Liver (tissue), 9 donors: ENCODE measurements around the gene ADGRV1. TPM values are rescaled to one million over a fixed set of nuclear protein-coding genes. Genes with fewer than 3 reads are reported as not detected.

Experiments
- DNase-seq: peaks from one replicate; pipeline ENCODE4 v3.0.0-alpha.2; 2017; ENCODE audit warnings: low spot score
- H3K27ac ChIP-seq, 2 donors: one replicate each; pipeline ENCODE4 v1.7.0; 2013; ENCODE audit warnings: inconsistent platforms in 2 of 2, low read length in 2 of 2, control low read depth in 1 of 2, low read depth in 1 of 2, mild to moderate bottlenecking in 1 of 2
- H3K27me3 ChIP-seq, 4 donors: one replicate each; pipeline versions ENCODE4 v1.6.1 to v1.7.0; 2013; ENCODE audit warnings: low read length in 3 of 4, inconsistent platforms in 1 of 4, mild to moderate bottlenecking in 1 of 4, moderate library complexity in 1 of 4; ENCODE audit not compliant: control insufficient read depth in 4 of 4, insufficient read depth in 4 of 4
- H3K36me3 ChIP-seq, 4 donors: one replicate each; pipeline versions ENCODE4 v1.6.1 to v1.7.0; 2013; ENCODE audit warnings: low read length in 3 of 4, mild to moderate bottlenecking in 3 of 4, low read depth in 1 of 4, moderate library complexity in 1 of 4; ENCODE audit not compliant: control insufficient read depth in 4 of 4, insufficient read depth in 3 of 4
- H3K4me1 ChIP-seq, 4 donors: one replicate each; pipeline versions ENCODE4 v1.6.1 to v1.7.0; 2013; ENCODE audit warnings: low read length in 3 of 4, mild to moderate bottlenecking in 3 of 4, moderate library complexity in 1 of 4; ENCODE audit not compliant: control insufficient read depth in 4 of 4, insufficient read depth in 4 of 4
- H3K4me3 ChIP-seq, 3 donors: one replicate each; pipeline versions ENCODE4 v1.6.1 to v1.7.0; 2013; ENCODE audit warnings: low read length in 3 of 3, control low read depth in 1 of 3, low read depth in 1 of 3, mild to moderate bottlenecking in 1 of 3
- H3K9ac ChIP-seq, 2 donors: one replicate each; pipeline ENCODE4 v1.7.0; 2013; ENCODE audit warnings: low read length in 2 of 2, mild to moderate bottlenecking in 2 of 2, moderate library complexity in 2 of 2, control low read depth in 1 of 2, low read depth in 1 of 2
- H3K9me3 ChIP-seq, 4 donors: one replicate each; pipeline versions ENCODE4 v1.6.1 to v1.7.0; 2013; ENCODE audit warnings: low read length in 3 of 4; ENCODE audit not compliant: control insufficient read depth in 4 of 4
- EGR1 ChIP-seq, 2 donors: IDR thresholded peaks; 2 replicates each; pipeline ENCODE4 v1.6.1; 2016 to 2018; ENCODE audit warnings: antibody characterized with exemption in 2 of 2, low read depth in 2 of 2
- FOXA1 ChIP-seq: IDR thresholded peaks from 2 replicates; pipeline ENCODE4 v1.6.1; 2016; ENCODE audit warnings: antibody characterized with exemption
- FOXA2 ChIP-seq: IDR thresholded peaks from 2 replicates; pipeline ENCODE4 v1.6.1; 2016; ENCODE audit warnings: antibody characterized with exemption
- GABPA ChIP-seq, 2 donors: IDR thresholded peaks in 1 of 2; conservative IDR thresholded peaks in 1 of 2; 2 replicates each; pipeline ENCODE4 v1.6.1; 2016; ENCODE audit warnings: antibody characterized with exemption in 2 of 2, mild to moderate bottlenecking in 1 of 2, moderate library complexity in 1 of 2
- HNF4A ChIP-seq, 2 donors: conservative IDR thresholded peaks; 2 replicates each; pipeline ENCODE4 v1.6.1; 2016; ENCODE audit warnings: antibody characterized with exemption in 2 of 2, mild to moderate bottlenecking in 2 of 2
- HNF4G ChIP-seq: IDR thresholded peaks from 2 replicates; pipeline ENCODE4 v1.6.1; 2016; ENCODE audit warnings: antibody characterized with exemption
- JUND ChIP-seq, 2 donors: IDR thresholded peaks; 2 replicates each; pipeline ENCODE4 v1.6.1; 2016; ENCODE audit warnings: antibody characterized with exemption in 2 of 2
- NR2F2 ChIP-seq: IDR thresholded peaks from 2 replicates; pipeline ENCODE4 v1.6.1; 2016; ENCODE audit warnings: antibody characterized with exemption
- RAD21 ChIP-seq, 2 donors: IDR thresholded peaks; 2 replicates each; pipeline ENCODE4 v1.6.1; 2016; ENCODE audit warnings: antibody characterized with exemption in 2 of 2, mild to moderate bottlenecking in 2 of 2
- RXRA ChIP-seq, 2 donors: IDR thresholded peaks; 2 replicates each; pipeline ENCODE4 v1.6.1; 2017 to 2018; ENCODE audit warnings: antibody characterized with exemption in 2 of 2, mild to moderate bottlenecking in 1 of 2
- TAF1 ChIP-seq: conservative IDR thresholded peaks from 2 replicates; pipeline ENCODE4 v1.6.1; 2016; ENCODE audit warnings: antibody characterized with exemption, mild to moderate bottlenecking
- YY1 ChIP-seq: IDR thresholded peaks from 2 replicates; pipeline ENCODE4 v1.6.1; 2016; ENCODE audit warnings: antibody characterized with exemption, mild to moderate bottlenecking
- WGBS: extraction: QIAGEN DNeasy Blood & Tissue Kit; methylation state at CpG from one replicate; pipeline ENCODE4 v1.1.7; 2013; 5-methylcytosine and 5-hydroxymethylcytosine counted together
- polyA plus RNA-seq, 2 donors: library from polyadenylated mRNA; stranded (reverse) in 1 of 2; unstranded in 1 of 2; fragments of 200-250 nt in 1 of 2; fragments of >200 nt in 1 of 2; fragmentation: Nextera tagmentation in 1 of 2; extraction: Ambion mirVana in 1 of 2; gene quantifications; one replicate each; pipeline versions ENCODE4 v1.2.1 to v1.2.3, GENCODE V29; 2013 to 2015
- total RNA-seq, 2 donors: library from RNA; depleted of rRNA; stranded (reverse); fragments of >200 nt; gene quantifications; one replicate each; pipeline ENCODE4 v1.2.3, GENCODE V29; 2014
- TF ChIP-seq, protein P1 (sequence below): IDR thresholded peaks from 2 replicates; pipeline ENCODE4 v1.6.1; 2016; ENCODE audit warnings: antibody characterized with exemption
- TF ChIP-seq, protein P2 (sequence below): IDR thresholded peaks from 2 replicates; pipeline ENCODE4 v1.6.1; 2016; ENCODE audit warnings: antibody characterized with exemption
- TF ChIP-seq, protein P3 (sequence below): IDR thresholded peaks from 2 replicates; pipeline ENCODE4 v1.6.1; 2016; ENCODE audit warnings: antibody characterized with exemption, mild to moderate bottlenecking
- TF ChIP-seq, protein P4 (sequence below): fragments of 150-350 bp; IDR thresholded peaks from 2 replicates; pipeline ENCODE4 v1.5.1; 2017; ENCODE audit warnings: improper control_type of control experiment, low read depth, low read length; ENCODE audit not compliant: missing input control
- donor health status: healthy.
- donor health status: healthy.
- donor health status: healthy.
- donor health status: healthy.
- donor health status: healthy.

The ADGRV1 gene
- total and polyA plus RNA-seq, 4 donors: 5.1 to 15.5 (median 9.6) TPM

DNA sequence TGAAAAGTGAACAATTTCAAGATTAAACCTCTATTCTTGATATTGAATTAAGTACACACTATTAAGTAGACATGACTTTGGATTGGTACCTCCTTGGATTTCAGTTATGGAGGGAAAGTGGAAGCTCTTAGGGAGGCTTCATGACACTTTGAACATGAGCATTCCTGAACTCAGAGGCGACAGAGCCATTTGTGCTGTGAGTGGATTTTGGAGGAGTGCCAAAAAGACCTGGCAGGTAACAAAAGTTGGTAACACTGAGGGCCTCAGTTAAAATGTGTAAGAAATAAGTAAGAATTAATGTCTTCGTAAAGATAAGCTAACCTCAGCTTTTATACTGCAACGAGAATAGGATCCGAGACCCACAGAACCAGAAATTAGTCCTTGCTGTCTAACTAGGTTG is 467.9 kb downstream of the ADGRV1 start:
- H3K27ac ChIP-seq: peak overlapping the region; percentile 10 to 29
- H3K36me3 ChIP-seq: no peaks in the 10 kb centered on the region
- no peaks in the 10 kb centered on the region for H3K9me3 ChIP-seq

DNA sequence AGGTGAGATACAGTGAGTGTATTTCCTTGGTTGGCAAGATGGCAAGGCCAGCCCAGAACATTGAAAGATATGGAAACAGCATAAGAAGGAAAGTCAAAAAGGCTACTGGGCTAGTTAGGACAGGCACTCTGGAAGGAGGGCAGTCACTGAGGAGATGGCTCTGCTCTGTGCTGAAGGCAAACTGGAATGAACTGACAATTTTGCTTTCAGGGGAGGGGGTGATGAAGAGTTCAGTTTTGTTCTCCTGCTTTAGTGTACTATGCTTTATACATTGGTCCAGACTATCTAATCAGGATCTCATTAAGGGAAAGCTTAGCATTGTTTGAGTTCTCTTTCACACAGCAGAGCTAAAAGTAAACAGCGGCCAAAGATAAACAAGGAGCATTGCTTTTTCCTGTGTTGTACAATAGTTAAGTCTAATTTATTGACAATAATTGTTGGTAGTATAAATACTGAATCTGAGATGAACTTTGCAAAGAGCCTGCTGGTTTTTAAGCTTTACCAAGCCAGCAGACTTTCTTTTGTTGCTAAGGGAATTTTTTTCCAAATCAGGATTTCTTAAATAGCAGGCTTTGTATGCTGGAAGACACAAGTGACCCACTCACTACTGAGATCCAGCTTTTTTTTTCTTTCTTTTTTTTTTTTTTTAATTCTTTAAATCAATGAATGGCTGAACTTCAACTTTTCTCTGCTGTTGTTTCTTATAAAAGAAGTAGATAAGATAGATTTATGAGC is 469.0 kb downstream of the ADGRV1 start:
- H3K4me3 ChIP-seq: no peak overlapping the region
- H3K9ac ChIP-seq: no peak overlapping the region
- H3K27me3 ChIP-seq: no peaks in the 10 kb centered on the region
- no peaks in the 10 kb centered on the region for H3K36me3 ChIP-seq
- H3K27ac ChIP-seq: peak overlapping the region; percentile 70 to 76
- no peaks in the 10 kb centered on the region for H3K9me3 ChIP-seq
- H3K4me1 ChIP-seq: peaks cover 6 to 35% (median 20%) of the 10 kb centered on the region in 4 donors
- DNase-seq: no peak
- 23% methylated on average over 1 of the region's 1 CpG for WGBS
- TF ChIP-seq, protein P1, sequence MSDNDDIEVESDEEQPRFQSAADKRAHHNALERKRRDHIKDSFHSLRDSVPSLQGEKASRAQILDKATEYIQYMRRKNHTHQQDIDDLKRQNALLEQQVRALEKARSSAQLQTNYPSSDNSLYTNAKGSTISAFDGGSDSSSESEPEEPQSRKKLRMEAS: no peak
- TF ChIP-seq, protein P2, sequence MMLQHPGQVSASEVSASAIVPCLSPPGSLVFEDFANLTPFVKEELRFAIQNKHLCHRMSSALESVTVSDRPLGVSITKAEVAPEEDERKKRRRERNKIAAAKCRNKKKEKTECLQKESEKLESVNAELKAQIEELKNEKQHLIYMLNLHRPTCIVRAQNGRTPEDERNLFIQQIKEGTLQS: no peak
- TF ChIP-seq JUND (IDR thresholded peaks at IDR 0.05): no peak
- TF ChIP-seq, protein P3, sequence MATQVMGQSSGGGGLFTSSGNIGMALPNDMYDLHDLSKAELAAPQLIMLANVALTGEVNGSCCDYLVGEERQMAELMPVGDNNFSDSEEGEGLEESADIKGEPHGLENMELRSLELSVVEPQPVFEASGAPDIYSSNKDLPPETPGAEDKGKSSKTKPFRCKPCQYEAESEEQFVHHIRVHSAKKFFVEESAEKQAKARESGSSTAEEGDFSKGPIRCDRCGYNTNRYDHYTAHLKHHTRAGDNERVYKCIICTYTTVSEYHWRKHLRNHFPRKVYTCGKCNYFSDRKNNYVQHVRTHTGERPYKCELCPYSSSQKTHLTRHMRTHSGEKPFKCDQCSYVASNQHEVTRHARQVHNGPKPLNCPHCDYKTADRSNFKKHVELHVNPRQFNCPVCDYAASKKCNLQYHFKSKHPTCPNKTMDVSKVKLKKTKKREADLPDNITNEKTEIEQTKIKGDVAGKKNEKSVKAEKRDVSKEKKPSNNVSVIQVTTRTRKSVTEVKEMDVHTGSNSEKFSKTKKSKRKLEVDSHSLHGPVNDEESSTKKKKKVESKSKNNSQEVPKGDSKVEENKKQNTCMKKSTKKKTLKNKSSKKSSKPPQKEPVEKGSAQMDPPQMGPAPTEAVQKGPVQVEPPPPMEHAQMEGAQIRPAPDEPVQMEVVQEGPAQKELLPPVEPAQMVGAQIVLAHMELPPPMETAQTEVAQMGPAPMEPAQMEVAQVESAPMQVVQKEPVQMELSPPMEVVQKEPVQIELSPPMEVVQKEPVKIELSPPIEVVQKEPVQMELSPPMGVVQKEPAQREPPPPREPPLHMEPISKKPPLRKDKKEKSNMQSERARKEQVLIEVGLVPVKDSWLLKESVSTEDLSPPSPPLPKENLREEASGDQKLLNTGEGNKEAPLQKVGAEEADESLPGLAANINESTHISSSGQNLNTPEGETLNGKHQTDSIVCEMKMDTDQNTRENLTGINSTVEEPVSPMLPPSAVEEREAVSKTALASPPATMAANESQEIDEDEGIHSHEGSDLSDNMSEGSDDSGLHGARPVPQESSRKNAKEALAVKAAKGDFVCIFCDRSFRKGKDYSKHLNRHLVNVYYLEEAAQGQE: no peak
- no peak for TF ChIP-seq EGR1 (IDR thresholded peaks at IDR 0.05; ENCODE audit: low read depth in 2 of 2)
- TF ChIP-seq, protein P4, sequence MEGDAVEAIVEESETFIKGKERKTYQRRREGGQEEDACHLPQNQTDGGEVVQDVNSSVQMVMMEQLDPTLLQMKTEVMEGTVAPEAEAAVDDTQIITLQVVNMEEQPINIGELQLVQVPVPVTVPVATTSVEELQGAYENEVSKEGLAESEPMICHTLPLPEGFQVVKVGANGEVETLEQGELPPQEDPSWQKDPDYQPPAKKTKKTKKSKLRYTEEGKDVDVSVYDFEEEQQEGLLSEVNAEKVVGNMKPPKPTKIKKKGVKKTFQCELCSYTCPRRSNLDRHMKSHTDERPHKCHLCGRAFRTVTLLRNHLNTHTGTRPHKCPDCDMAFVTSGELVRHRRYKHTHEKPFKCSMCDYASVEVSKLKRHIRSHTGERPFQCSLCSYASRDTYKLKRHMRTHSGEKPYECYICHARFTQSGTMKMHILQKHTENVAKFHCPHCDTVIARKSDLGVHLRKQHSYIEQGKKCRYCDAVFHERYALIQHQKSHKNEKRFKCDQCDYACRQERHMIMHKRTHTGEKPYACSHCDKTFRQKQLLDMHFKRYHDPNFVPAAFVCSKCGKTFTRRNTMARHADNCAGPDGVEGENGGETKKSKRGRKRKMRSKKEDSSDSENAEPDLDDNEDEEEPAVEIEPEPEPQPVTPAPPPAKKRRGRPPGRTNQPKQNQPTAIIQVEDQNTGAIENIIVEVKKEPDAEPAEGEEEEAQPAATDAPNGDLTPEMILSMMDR: no peak
- TF ChIP-seq GABPA (IDR thresholded peaks at IDR 0.05 in 1 of 2, conservative IDR thresholded peaks at IDR 0.05 in 1 of 2): no peak
- TF ChIP-seq NR2F2: no peak
- peak in 1 of 2 donors; percentile 37 for TF ChIP-seq HNF4A (conservative IDR thresholded peaks at IDR 0.05)
- TF ChIP-seq RAD21 (IDR thresholded peaks at IDR 0.05): no peak
- peak in 1 of 2 donors; percentile 49 for TF ChIP-seq RXRA (IDR thresholded peaks at IDR 0.05)
- TF ChIP-seq FOXA2: peak; percentile 94
- TF ChIP-seq YY1: peak; percentile 10
- no peak for TF ChIP-seq HNF4G
- TF ChIP-seq FOXA1: peak; percentile 95
- TF ChIP-seq TAF1: no peak

More for the DNA sequence above, 467.9 kb downstream of the ADGRV1 start:
- Histone ChIP-seq H3K4me1 (peaks cover 7 to 35% (median 20%) of the 10 kb centered on the region in 4 donors), H3K27me3 (no peaks in the 10 kb centered on the region), H3K9ac (no peak overlapping the region), H3K4me3 (no peak overlapping the region)
- DNase-seq: no peak
- TF ChIP-seq, protein P3: no peak
- TF ChIP-seq TAF1 (no peak), GABPA (IDR thresholded peaks at IDR 0.05 in 1 of 2, conservative IDR thresholded peaks at IDR 0.05 in 1 of 2) (no peak), FOXA2 (no peak), RXRA (IDR thresholded peaks at IDR 0.05) (no peak), HNF4A (conservative IDR thresholded peaks at IDR 0.05) (no peak), RAD21 (IDR thresholded peaks at IDR 0.05) (no peak)
- TF ChIP-seq, protein P2: no peak
- 80% methylated on average over 4 of the region's 4 CpGs for WGBS
